Spleen (tissue), 7 donors: ENCODE measurements around the gene OR52I1.

Experiments
- CTCF ChIP-seq, 11 experiments: fragments of 200-600 bp in 7 of 11; fragments of 450-650 bp in 4 of 11; sonication (generic) in 4 of 11; IDR thresholded peaks in 8 of 11; conservative IDR thresholded peaks in 3 of 11; 1 replicate in 7 of 11; 2 replicates in 4 of 11; pipeline versions ENCODE4 v1.4.0 to v1.8.0; 2016 to 2021; ENCODE audit warnings: antibody characterized with exemption in 11 of 11, inconsistent platforms in 4 of 11, mild to moderate bottlenecking in 1 of 11
- POLR2A ChIP-seq, 3 donors: fragments of 450-650 bp; IDR thresholded peaks; one replicate each; pipeline ENCODE4 v1.5.1; 2017; ENCODE audit warnings: antibody characterized with exemption in 3 of 3, mild to moderate bottlenecking in 1 of 3
- donor health status: DM: no; HTN: no; CAD: no; lungs with moderate emphysema.
- donor health status: DM: no; HTN: no; CAD: no.
- donor health status: DM: no; HTN: no; CAD: no.

DNA sequence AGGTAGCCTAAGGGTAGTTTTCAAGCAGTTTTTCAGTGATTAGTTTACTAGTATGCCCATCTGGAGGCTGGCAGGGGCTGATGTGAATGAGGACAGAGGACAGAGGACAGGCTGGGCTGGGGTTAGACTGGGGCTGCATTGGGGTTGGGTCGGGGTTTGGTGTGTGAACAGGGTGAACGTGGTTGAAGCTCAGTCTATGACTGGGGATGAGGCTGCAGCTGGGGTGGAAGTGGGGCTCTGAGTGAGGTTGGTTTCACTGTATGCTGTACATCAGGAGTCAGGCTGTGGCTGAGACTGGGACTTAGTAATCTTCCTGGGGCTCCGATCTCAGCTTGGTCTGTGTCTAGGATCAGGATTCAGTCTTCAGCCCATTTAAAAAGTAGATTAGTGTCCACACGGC, 50.4 kb downstream of the OR52I1 start:
- no peak for TF ChIP-seq CTCF (IDR thresholded peaks at IDR 0.05 in 8 of 11, conservative IDR thresholded peaks at IDR 0.05 in 3 of 11)
- no peak for TF ChIP-seq POLR2A (IDR thresholded peaks at IDR 0.05)
